ENCODE results near the gene JPH4.

- TF ChIP-seq CTCF (IDR thresholded peaks at IDR 0.05; ENCODE audit: extremely low read depth in 1 of 2, insufficient read depth in 1 of 2, low read depth in 1 of 2, low read length in 2 of 2) (no peak), POLR2A (IDR thresholded peaks at IDR 0.05; ENCODE audit: low read depth, low read length) (no peak), EZH2 (IDR thresholded peaks at IDR 0.05; ENCODE audit: borderline replicate concordance, low read depth, low read length, severe bottlenecking) (no peak)
Observed at GRCh38 chr14:23565626-23566025, 13.0 kb downstream of the JPH4 start.
